ENCODE data around the gene OPRD1.
"Not testable (repeated sequence)": the region's sequence is repeated elsewhere in the genome, so short reads cannot be mapped to it uniquely, and the experiment has no call there.

Gene OPRD1

GRCh38 chr1:28828227-28828858, 16.4 kb downstream of the OPRD1 start:
- not testable (repeated sequence) for H3K9ac ChIP-seq (ENCODE audit: low read depth, low read length); H3K9me3 ChIP-seq (ENCODE audit: control insufficient read depth, insufficient read depth, low read length); H3K4me1 ChIP-seq (ENCODE audit: control insufficient read depth, insufficient read depth, low read length); H3K27me3 ChIP-seq (ENCODE audit: control insufficient read depth, insufficient read depth, low read length); H3K4me3 ChIP-seq (ENCODE audit: low read depth, low read length); H3K36me3 ChIP-seq (ENCODE audit: control insufficient read depth, insufficient read depth, low read length)

DNA sequence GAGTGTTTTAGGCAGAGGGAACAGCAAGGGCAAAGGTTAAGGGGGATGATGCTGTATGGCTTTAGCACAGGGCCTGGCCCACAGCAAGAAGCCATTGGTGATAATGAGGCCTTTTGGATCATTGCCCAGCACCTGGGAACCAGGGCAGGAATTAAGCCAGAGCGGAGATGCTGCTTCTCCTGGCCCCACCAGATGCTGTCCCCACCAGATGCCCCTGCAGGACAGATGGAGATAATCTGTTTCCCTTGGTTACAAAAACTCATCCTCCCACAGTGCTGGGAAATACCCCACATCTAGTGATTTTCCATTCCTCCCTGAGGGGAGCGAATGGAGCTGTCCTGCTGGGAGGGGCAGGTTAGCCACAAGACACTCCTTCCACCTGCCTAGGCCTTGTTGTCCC, 18.8 kb downstream of the OPRD1 start:
- no peak overlapping the region for H3K4me3 ChIP-seq (ENCODE audit: low read depth, low read length)
- no peaks in the 10 kb centered on the region for H3K27me3 ChIP-seq (ENCODE audit: control insufficient read depth, insufficient read depth, low read length)
- no peaks in the 10 kb centered on the region for H3K36me3 ChIP-seq (ENCODE audit: control insufficient read depth, insufficient read depth, low read length)
- no peaks in the 10 kb centered on the region for H3K4me1 ChIP-seq (ENCODE audit: control insufficient read depth, insufficient read depth, low read length)
- H3K9ac ChIP-seq (ENCODE audit: low read depth, low read length) = no peak overlapping the region
- H3K9me3 ChIP-seq (ENCODE audit: control insufficient read depth, insufficient read depth, low read length) = no peaks in the 10 kb centered on the region

GRCh38 chr1:28832966-28833365, 21.0 kb downstream of the OPRD1 start:
- Histone ChIP-seq H3K4me1 (ENCODE audit: control insufficient read depth, insufficient read depth, low read length) (no peaks in the 10 kb centered on the region), H3K36me3 (ENCODE audit: control insufficient read depth, insufficient read depth, low read length) (no peaks in the 10 kb centered on the region), H3K27me3 (ENCODE audit: control insufficient read depth, insufficient read depth, low read length) (no peaks in the 10 kb centered on the region), H3K9me3 (ENCODE audit: control insufficient read depth, insufficient read depth, low read length) (no peaks in the 10 kb centered on the region), H3K4me3 (ENCODE audit: low read depth, low read length) (no peak overlapping the region), H3K9ac (ENCODE audit: low read depth, low read length) (no peak overlapping the region)

- H3K36me3 ChIP-seq (ENCODE audit: control insufficient read depth, insufficient read depth, low read length) = no peaks in the 10 kb centered on the region
- no peak overlapping the region for H3K9ac ChIP-seq (ENCODE audit: low read depth, low read length)
- H3K4me1 ChIP-seq (ENCODE audit: control insufficient read depth, insufficient read depth, low read length) = no peaks in the 10 kb centered on the region
- H3K27me3 ChIP-seq (ENCODE audit: control insufficient read depth, insufficient read depth, low read length) = no peaks in the 10 kb centered on the region
- no peaks in the 10 kb centered on the region for H3K9me3 ChIP-seq (ENCODE audit: control insufficient read depth, insufficient read depth, low read length)
- no peak overlapping the region for H3K4me3 ChIP-seq (ENCODE audit: low read depth, low read length)
Observed at GRCh38 chr1:28833381-28833780, 21.4 kb downstream of the OPRD1 start.

- no peaks in the 10 kb centered on the region for H3K4me1 ChIP-seq (ENCODE audit: control insufficient read depth, insufficient read depth, low read length)
- H3K9ac ChIP-seq (ENCODE audit: low read depth, low read length) = no peak overlapping the region
- no peaks in the 10 kb centered on the region for H3K36me3 ChIP-seq (ENCODE audit: control insufficient read depth, insufficient read depth, low read length)
- H3K27me3 ChIP-seq (ENCODE audit: control insufficient read depth, insufficient read depth, low read length) = no peaks in the 10 kb centered on the region
- H3K9me3 ChIP-seq (ENCODE audit: control insufficient read depth, insufficient read depth, low read length) = no peaks in the 10 kb centered on the region
- no peak overlapping the region for H3K4me3 ChIP-seq (ENCODE audit: low read depth, low read length)
Observed at GRCh38 chr1:28835237-28835650, 23.3 kb downstream of the OPRD1 start.

DNA sequence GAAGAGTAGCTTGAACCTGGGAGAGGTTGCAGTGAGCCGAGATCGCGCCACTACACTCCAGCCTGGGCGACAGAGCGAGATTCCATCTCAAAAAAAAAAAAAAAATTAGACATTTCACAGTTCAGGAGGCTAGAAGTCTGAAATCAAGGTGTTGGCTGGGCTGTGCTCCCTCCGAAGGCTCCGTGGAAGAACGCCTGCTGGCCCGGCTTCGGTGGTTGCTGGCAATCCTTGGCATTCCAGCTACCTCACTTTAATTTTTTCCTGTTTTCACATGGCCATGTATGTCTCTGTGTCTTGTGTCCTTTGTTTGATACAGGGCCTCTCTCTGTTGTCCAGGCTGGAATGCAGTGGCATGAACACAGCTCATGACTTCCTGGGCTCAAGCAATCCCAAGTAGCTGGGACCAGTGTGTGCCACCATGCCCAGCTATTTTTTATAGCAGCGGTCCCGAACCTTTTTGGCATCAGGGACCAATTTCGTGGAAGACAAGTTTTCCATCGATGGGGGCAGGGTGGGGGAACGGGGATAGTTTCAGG, 24.5 kb downstream of the OPRD1 start:
- no peaks in the 10 kb centered on the region for H3K27me3 ChIP-seq (ENCODE audit: control insufficient read depth, insufficient read depth, low read length)
- H3K36me3 ChIP-seq (ENCODE audit: control insufficient read depth, insufficient read depth, low read length) = no peaks in the 10 kb centered on the region
- no peak overlapping the region for H3K9ac ChIP-seq (ENCODE audit: low read depth, low read length)
- H3K4me1 ChIP-seq (ENCODE audit: control insufficient read depth, insufficient read depth, low read length) = no peaks in the 10 kb centered on the region
- no peaks in the 10 kb centered on the region for H3K9me3 ChIP-seq (ENCODE audit: control insufficient read depth, insufficient read depth, low read length)
- H3K4me3 ChIP-seq (ENCODE audit: low read depth, low read length) = no peak overlapping the region

DNA sequence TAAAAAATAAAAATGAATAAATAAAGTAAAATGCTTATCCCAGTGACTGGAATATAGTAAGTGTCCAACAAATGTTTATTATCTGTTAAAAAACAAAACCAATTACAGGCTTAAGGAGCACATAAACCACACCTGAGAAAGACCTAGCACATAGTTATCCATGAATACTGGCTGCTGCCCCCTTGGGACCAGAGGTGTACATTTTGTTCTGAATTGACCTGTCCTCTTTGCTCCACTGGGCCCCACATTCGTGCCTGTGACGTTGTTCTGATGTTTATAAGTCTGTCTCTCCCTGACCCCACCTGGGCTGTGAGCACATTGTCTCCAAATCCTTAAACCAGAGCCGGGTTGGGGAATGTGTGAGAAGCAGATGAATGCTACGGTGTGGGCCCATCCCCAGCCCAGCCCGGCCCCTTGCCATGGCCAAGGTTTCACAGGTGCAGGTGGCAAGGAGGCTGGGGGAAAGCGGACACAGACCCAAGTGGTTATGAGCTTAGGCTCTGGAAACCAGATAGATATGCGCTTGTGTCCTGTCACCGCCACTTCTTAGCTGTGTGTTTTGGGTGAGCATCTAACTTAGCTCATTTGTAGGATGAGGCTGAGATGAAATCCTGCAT, 29.1 kb downstream of the OPRD1 start:
- Histone ChIP-seq H3K9ac (ENCODE audit: low read depth, low read length) (no peak overlapping the region), H3K4me3 (ENCODE audit: low read depth, low read length) (no peak overlapping the region), H3K36me3 (ENCODE audit: control insufficient read depth, insufficient read depth, low read length) (no peaks in the 10 kb centered on the region), H3K27me3 (ENCODE audit: control insufficient read depth, insufficient read depth, low read length) (no peaks in the 10 kb centered on the region), H3K9me3 (ENCODE audit: control insufficient read depth, insufficient read depth, low read length) (no peaks in the 10 kb centered on the region), H3K4me1 (ENCODE audit: control insufficient read depth, insufficient read depth, low read length) (no peaks in the 10 kb centered on the region)

GRCh38 chr1:28845786-28846543, 34.0 kb downstream of the OPRD1 start:
- no peaks in the 10 kb centered on the region for H3K4me1 ChIP-seq (ENCODE audit: control insufficient read depth, insufficient read depth, low read length)
- H3K4me3 ChIP-seq (ENCODE audit: low read depth, low read length) = no peak overlapping the region
- no peaks in the 10 kb centered on the region for H3K9me3 ChIP-seq (ENCODE audit: control insufficient read depth, insufficient read depth, low read length)
- no peaks in the 10 kb centered on the region for H3K36me3 ChIP-seq (ENCODE audit: control insufficient read depth, insufficient read depth, low read length)
- H3K9ac ChIP-seq (ENCODE audit: low read depth, low read length) = no peak overlapping the region
- H3K27me3 ChIP-seq (ENCODE audit: control insufficient read depth, insufficient read depth, low read length) = no peaks in the 10 kb centered on the region

DNA sequence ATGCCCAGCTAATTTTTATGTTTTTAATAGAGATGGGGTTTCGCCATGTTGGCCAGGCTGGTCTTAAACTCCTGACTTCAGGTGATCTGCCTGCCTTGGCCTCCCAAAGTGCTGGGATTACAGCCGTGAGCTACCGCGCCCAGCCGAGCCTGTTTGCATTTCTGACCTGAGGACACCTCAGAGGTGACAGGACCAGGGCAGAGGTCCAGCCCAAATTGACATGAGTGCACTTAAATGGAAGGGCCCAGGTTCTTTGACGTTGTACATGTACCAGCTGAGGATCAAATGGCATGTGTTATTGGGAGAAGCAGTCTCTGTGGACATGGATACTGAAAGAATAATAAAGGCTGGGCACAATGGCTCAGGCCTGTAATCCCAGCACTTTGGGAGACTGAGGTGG, 35.2 kb downstream of the OPRD1 start:
- H3K4me1 ChIP-seq (ENCODE audit: control insufficient read depth, insufficient read depth, low read length); H3K36me3 ChIP-seq (ENCODE audit: control insufficient read depth, insufficient read depth, low read length); H3K9ac ChIP-seq (ENCODE audit: low read depth, low read length): not testable (repeated sequence)

GRCh38 chr1:28848416-28848815, 36.4 kb downstream of the OPRD1 start:
- Histone ChIP-seq H3K9ac (ENCODE audit: low read depth, low read length) (no peak overlapping the region), H3K4me1 (ENCODE audit: control insufficient read depth, insufficient read depth, low read length) (no peaks in the 10 kb centered on the region), H3K36me3 (ENCODE audit: control insufficient read depth, insufficient read depth, low read length) (no peaks in the 10 kb centered on the region), H3K27me3 (ENCODE audit: control insufficient read depth, insufficient read depth, low read length) (no peaks in the 10 kb centered on the region), H3K9me3 (ENCODE audit: control insufficient read depth, insufficient read depth, low read length) (no peaks in the 10 kb centered on the region), H3K4me3 (ENCODE audit: low read depth, low read length) (no peak overlapping the region)

More for the DNA sequence above, 35.2 kb downstream of the OPRD1 start:
- not testable (repeated sequence) for H3K4me3 ChIP-seq (ENCODE audit: low read depth, low read length); H3K9me3 ChIP-seq (ENCODE audit: control insufficient read depth, insufficient read depth, low read length); H3K27me3 ChIP-seq (ENCODE audit: control insufficient read depth, insufficient read depth, low read length)

GRCh38 chr1:28853093-28853742, 41.2 kb downstream of the OPRD1 start:
- no peak overlapping the region for H3K9ac ChIP-seq (ENCODE audit: low read depth, low read length)
- no peak overlapping the region for H3K4me3 ChIP-seq (ENCODE audit: low read depth, low read length)
- H3K9me3 ChIP-seq (ENCODE audit: control insufficient read depth, insufficient read depth, low read length) = no peaks in the 10 kb centered on the region
- no peaks in the 10 kb centered on the region for H3K27me3 ChIP-seq (ENCODE audit: control insufficient read depth, insufficient read depth, low read length)
- peaks cover 3% of the 10 kb centered on the region for H3K4me1 ChIP-seq (ENCODE audit: control insufficient read depth, insufficient read depth, low read length)
- H3K36me3 ChIP-seq (ENCODE audit: control insufficient read depth, insufficient read depth, low read length) = no peaks in the 10 kb centered on the region
